Stimulated activated naive CD8-positive, alpha-beta T cell treated with anti-CD3 and anti-CD28 coated beads, Interleukin-15, Interleukin-2, amounts not matched to agents 100 U/mL and 50 U/mL, for 24 hours (primary cell): ENCODE results near the gene HSFY1.
"Not testable (repeated sequence)": the region's sequence is repeated elsewhere in the genome, so short reads cannot be mapped to it uniquely, and the experiment has no call there.

Source experiments
- ATAC-seq: fragments of 150-1000 bp; cut with Tn5 transposase; one replicate; pipeline ENCODE4 v1.10.0; 2021
- DNase-seq: peaks from one replicate; pipeline ENCODE4 v3.0.0; 2021

HSFY1 gene, protein sequence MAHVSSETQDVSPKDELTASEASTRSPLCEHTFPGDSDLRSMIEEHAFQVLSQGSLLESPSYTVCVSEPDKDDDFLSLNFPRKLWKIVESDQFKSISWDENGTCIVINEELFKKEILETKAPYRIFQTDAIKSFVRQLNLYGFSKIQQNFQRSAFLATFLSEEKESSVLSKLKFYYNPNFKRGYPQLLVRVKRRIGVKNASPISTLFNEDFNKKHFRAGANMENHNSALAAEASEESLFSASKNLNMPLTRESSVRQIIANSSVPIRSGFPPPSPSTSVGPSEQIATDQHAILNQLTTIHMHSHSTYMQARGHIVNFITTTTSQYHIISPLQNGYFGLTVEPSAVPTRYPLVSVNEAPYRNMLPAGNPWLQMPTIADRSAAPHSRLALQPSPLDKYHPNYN

DNA sequence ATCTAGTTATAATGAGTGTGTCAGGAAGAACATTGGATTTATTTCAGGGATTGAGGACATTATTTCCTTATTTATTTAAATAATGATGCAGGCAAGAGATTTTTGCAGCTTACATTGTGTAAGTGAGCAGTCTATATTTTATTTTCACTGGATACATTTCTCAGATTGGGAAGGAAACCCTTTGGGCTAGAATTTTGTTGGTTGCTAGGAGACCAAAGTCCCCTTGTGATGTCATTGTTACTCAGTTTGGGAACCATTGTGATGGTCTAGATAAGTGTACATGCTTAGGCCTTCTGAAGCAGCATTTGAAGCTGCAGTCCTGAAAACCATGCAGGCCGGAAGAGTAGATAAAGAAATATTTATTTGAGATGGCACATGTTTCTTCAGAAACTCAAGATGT is at the start of gene HSFY1:
Gene HSFY1, plus strand, starts transcription at position 301 of the 400 bp plus-strand sequence. Its CDS starts 68 bp downstream, at position 369.
- not testable (repeated sequence) for DNase-seq, ATAC-seq

DNA sequence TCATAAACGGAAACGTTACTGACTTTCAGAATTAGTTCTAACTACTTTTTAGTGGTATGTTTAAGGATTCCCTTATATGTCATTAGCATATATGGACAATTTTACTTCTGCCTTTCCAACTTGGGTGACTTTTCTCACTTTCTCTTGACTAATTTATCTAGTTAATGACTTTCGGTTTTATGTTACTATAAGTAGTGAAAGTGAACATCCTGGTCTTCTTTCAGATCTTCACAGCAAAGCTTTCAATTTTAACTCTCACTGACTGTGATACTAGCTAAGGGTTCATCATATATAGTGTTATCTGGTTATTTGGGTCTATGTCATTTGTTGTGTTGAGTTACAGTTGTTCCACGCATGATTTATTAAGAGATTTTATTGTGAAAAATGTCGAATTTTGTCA is 42.3 kb upstream of the HSFY1 start:
- not testable (repeated sequence) for ATAC-seq, DNase-seq

DNA sequence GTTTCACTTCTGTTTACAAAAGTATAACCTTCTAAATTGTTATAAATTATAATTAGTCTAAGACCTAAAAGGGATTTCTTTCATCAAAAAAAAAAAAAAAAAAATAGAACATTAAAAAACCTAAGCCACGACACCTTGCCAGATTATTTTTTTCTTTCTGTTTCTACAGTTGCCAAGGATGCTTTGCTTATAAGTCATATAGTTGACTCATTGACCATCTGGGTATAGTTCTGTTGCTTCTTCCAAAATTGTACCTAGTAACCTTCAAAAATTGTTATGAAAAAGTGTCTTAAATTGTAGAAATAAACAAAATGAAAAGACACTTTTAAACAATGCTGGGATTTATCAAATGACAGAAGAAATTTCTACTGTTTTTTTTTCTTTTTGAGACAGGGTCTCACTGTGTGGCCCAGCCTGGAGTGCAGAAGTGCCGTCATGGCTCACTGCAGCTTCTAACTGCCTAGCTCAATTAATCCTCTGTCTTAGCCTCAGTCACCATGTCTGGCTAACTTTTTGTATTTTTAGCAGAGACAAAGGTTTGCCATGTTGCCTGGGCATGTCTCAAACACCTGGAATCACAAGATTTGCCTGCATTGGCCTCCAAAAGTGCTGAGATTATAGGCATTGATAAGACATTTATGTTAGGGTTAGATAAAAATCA is 15.4 kb upstream of the HSFY1 start:
- ATAC-seq, DNase-seq: not testable (repeated sequence)

DNA sequence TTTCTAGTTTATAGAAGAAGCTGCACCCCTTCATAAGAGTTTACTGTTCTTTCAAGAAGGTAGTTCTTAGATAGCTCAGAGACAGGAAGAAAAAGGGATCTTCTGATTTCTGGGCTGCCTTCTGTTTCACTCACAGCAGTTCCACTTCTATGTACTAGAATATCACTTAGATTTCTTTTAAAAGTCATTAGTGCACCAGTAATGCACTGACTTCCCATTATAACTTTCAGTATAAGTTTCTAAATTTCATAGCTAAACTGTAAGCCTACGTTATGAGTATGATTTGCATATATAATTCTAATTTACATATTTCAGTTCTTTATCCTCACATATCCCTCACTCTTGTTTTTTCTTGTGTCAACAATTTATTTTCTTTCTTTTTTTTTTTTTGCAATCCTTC is 7.6 kb upstream of the HSFY1 start:
- not testable (repeated sequence) for ATAC-seq, DNase-seq

DNA sequence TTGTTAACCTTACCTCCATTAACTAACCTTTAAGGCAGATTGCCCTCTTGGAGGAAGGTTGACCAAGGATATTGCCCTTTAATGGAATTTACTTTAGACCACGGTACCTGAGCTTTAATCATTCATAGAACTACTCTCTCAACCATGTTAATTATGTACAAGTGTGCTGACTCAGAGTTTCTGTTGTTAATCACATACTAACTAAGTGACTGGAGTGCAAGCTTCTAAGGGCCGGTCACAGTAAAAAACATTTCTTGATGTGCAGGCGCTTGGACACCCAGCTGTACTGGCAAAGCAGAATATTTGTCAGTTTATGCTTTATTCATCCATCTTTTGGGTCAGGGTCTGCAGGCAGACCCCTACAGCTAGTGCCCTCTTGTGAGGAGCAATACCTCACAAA is 6.6 kb downstream of the HSFY1 start:
- not testable (repeated sequence) for ATAC-seq, DNase-seq

DNA sequence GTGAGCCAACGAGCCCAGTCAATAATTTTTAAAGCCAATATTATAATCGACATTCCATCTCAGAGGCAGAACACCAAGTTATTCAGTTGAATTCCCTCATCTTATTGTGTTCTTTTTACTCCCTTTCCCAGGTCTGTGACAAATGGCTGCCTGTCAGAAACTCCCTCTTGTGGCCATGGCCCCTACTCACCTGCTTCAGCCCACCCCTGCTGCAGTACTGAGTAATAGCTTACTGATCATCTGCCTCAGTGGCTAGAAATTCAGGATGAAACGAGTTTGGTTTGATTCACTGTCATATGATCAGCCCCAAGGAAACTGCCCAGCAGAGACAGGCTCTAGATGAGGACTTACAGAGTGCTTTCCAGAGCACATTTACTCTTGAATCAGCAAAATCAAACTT is 19.4 kb downstream of the HSFY1 start:
- DNase-seq, ATAC-seq: not testable (repeated sequence)
